Measurements from ENCODE around the gene IDE. TPM values are rescaled to one million over a fixed set of nuclear protein-coding genes. Genes with fewer than 3 reads are reported as not detected.

IDE gene
- total RNA-seq, 6 experiments from 2014 or later, result 35.4 to 46.5 (median 39.9) TPM

GRCh38 chr10:92506336-92506735 lies 67.6 kb downstream of the IDE start:
- Mint-ChIP-seq H3K9me3 (no peaks in the 10 kb centered on the region), H3K4me3 (no peak overlapping the region), H3K36me3 (ENCODE audit: low read depth) (peaks cover 14% of the 10 kb centered on the region), H3K27ac (no peak overlapping the region), H3K27me3 (ENCODE audit: insufficient read depth) (no peaks in the 10 kb centered on the region), H3K4me1 (ENCODE audit: low read depth) (peaks cover 13% of the 10 kb centered on the region; the same call in 1 of the 2 replicates)
- no peak for TF ChIP-seq CTCF (IDR thresholded peaks at IDR 0.05)
- no peak for DNase-seq

GRCh38 chr10:92505044-92505443 lies 68.8 kb downstream of the IDE start:
- Mint-ChIP-seq H3K4me1 (ENCODE audit: low read depth) (peaks cover 13% of the 10 kb centered on the region; the same call in 1 of the 2 replicates), H3K4me3 (no peak overlapping the region), H3K9me3 (no peaks in the 10 kb centered on the region), H3K36me3 (ENCODE audit: low read depth) (peaks cover 22% of the 10 kb centered on the region), H3K27me3 (ENCODE audit: insufficient read depth) (no peaks in the 10 kb centered on the region), H3K27ac (no peak overlapping the region)
- DNase-seq, result no peak
- TF ChIP-seq CTCF (IDR thresholded peaks at IDR 0.05), result peak; percentile 19; the same call in 1 of the 2 replicates

GRCh38 chr10:92502296-92502808 lies 71.5 kb downstream of the IDE start:
- TF ChIP-seq CTCF (IDR thresholded peaks at IDR 0.05), result no peak
- no peaks in the 10 kb centered on the region for H3K9me3 Mint-ChIP-seq
- H3K27me3 Mint-ChIP-seq (ENCODE audit: insufficient read depth), result no peaks in the 10 kb centered on the region
- H3K36me3 Mint-ChIP-seq (ENCODE audit: low read depth), result peaks cover 22% of the 10 kb centered on the region
- peaks cover 13% of the 10 kb centered on the region; the same call in 1 of the 2 replicates for H3K4me1 Mint-ChIP-seq (ENCODE audit: low read depth)
- no peak for DNase-seq
- H3K4me3 Mint-ChIP-seq, result no peak overlapping the region
- no peak overlapping the region; the same call in 1 of the 2 replicates for H3K27ac Mint-ChIP-seq

GRCh38 chr10:92493362-92493761 lies 80.5 kb downstream of the IDE start:
- no peak for DNase-seq
- peaks cover 39% of the 10 kb centered on the region for H3K36me3 Mint-ChIP-seq (ENCODE audit: low read depth)
- H3K27me3 Mint-ChIP-seq (ENCODE audit: insufficient read depth), result no peaks in the 10 kb centered on the region
- H3K27ac Mint-ChIP-seq, result no peak overlapping the region
- no peak for TF ChIP-seq CTCF (IDR thresholded peaks at IDR 0.05)
- no peak overlapping the region for H3K4me3 Mint-ChIP-seq
- peaks cover 19% of the 10 kb centered on the region for H3K4me1 Mint-ChIP-seq (ENCODE audit: low read depth)
- H3K9me3 Mint-ChIP-seq, result no peaks in the 10 kb centered on the region

GRCh38 chr10:92492748-92493240 lies 81.1 kb downstream of the IDE start:
- H3K27me3 Mint-ChIP-seq (ENCODE audit: insufficient read depth), result no peaks in the 10 kb centered on the region
- no peak overlapping the region for H3K27ac Mint-ChIP-seq
- peaks cover 19% of the 10 kb centered on the region for H3K4me1 Mint-ChIP-seq (ENCODE audit: low read depth)
- H3K4me3 Mint-ChIP-seq, result no peak overlapping the region
- peaks cover 34% of the 10 kb centered on the region for H3K36me3 Mint-ChIP-seq (ENCODE audit: low read depth)
- no peak for TF ChIP-seq CTCF (IDR thresholded peaks at IDR 0.05)
- DNase-seq, result no peak
- no peaks in the 10 kb centered on the region for H3K9me3 Mint-ChIP-seq
